ENCODE results near the gene RET.

RET gene

GRCh38 chr10:43044961-43045621 lies 31.8 kb upstream of the RET start:
- DNase-seq (ENCODE audit: low read depth) = no peak

GRCh38 chr10:43045631-43046287 lies 31.1 kb upstream of the RET start:
- DNase-seq (ENCODE audit: low read depth) = no peak

- DNase-seq (ENCODE audit: low read depth) = no peak
Measured at GRCh38 chr10:43046288-43046991, 30.4 kb upstream of the RET start.

- no peak for DNase-seq (ENCODE audit: low read depth)
Measured at GRCh38 chr10:43047288-43047970, 29.4 kb upstream of the RET start.

GRCh38 chr10:43048301-43049051 lies 28.4 kb upstream of the RET start:
- DNase-seq (ENCODE audit: low read depth) = peak; percentile 8

- DNase-seq (ENCODE audit: low read depth) = no peak
Measured at GRCh38 chr10:43049081-43049551, 27.8 kb upstream of the RET start.

GRCh38 chr10:43050011-43050410 lies 26.9 kb upstream of the RET start:
- no peak for DNase-seq (ENCODE audit: low read depth)

- no peak for DNase-seq (ENCODE audit: low read depth)
Measured at GRCh38 chr10:43053825-43054224, 23.0 kb upstream of the RET start.

- no peak for DNase-seq (ENCODE audit: low read depth)
Measured at GRCh38 chr10:43054593-43054992, 22.3 kb upstream of the RET start.

- DNase-seq (ENCODE audit: low read depth) = no peak
Measured at GRCh38 chr10:43055217-43055616, 21.7 kb upstream of the RET start.

GRCh38 chr10:43055991-43056567 lies 20.8 kb upstream of the RET start:
- no peak for DNase-seq (ENCODE audit: low read depth)

GRCh38 chr10:43056568-43057011 lies 20.3 kb upstream of the RET start:
- DNase-seq (ENCODE audit: low read depth) = no peak

GRCh38 chr10:43057231-43057711 lies 19.6 kb upstream of the RET start:
- DNase-seq (ENCODE audit: low read depth) = no peak

- DNase-seq (ENCODE audit: low read depth) = no peak
Measured at GRCh38 chr10:43057831-43058340, 19.0 kb upstream of the RET start.

- no peak for DNase-seq (ENCODE audit: low read depth)
Measured at GRCh38 chr10:43058716-43059335, 18.0 kb upstream of the RET start.

- DNase-seq (ENCODE audit: low read depth) = no peak
Measured at GRCh38 chr10:43059336-43059720, 17.5 kb upstream of the RET start.

GRCh38 chr10:43059828-43060227 lies 17.0 kb upstream of the RET start:
- no peak for DNase-seq (ENCODE audit: low read depth)

- no peak for DNase-seq (ENCODE audit: low read depth)
Measured at GRCh38 chr10:43060291-43060690, 16.6 kb upstream of the RET start.

GRCh38 chr10:43061331-43061730 lies 15.5 kb upstream of the RET start:
- DNase-seq (ENCODE audit: low read depth) = no peak

- DNase-seq (ENCODE audit: low read depth) = no peak
Measured at GRCh38 chr10:43061760-43062159, 15.1 kb upstream of the RET start.
